Gastrocnemius medialis (tissue), 4 donors: ENCODE measurements around the gene VAT1L. TPM values are rescaled to one million over a fixed set of nuclear protein-coding genes. Genes with fewer than 3 reads are reported as not detected.

Experiments used
- ATAC-seq, 2 donors: fragments of 150-250 bp; one replicate each; pipeline ENCODE4 v1.9.1; 2016
- DNase-seq, 2 donors: peaks; one replicate each; pipeline ENCODE4 v3.0.0-alpha.2; 2019
- H3K27ac ChIP-seq, 4 donors: fragments of 200-600 bp; sonication (generic); 1 replicate in 1 of 4; 2 replicates in 3 of 4; pipeline ENCODE4 v1.5.1; 2016 to 2018; ENCODE audit warnings: mild to moderate bottlenecking in 2 of 4, moderate library complexity in 1 of 4
- H3K27me3 ChIP-seq, 3 donors: fragments of 200-600 bp; sonication (generic) in 2 of 3; 1 replicate in 1 of 3; 2 replicates in 2 of 3; pipeline versions ENCODE4 v1.5.1 to v1.6.0; 2016 to 2019; ENCODE audit warnings: mild to moderate bottlenecking in 1 of 3, moderate library complexity in 1 of 3
- H3K36me3 ChIP-seq, 2 donors: fragments of 200-600 bp; sonication (generic) in 1 of 2; one replicate each; pipeline ENCODE4 v1.5.1; 2017 to 2018
- H3K4me1 ChIP-seq, 2 donors: fragments of 200-600 bp; sonication (generic) in 1 of 2; one replicate each; pipeline ENCODE4 v1.5.1; 2016 to 2017; ENCODE audit warnings: mild to moderate bottlenecking in 2 of 2
- H3K4me3 ChIP-seq, 4 donors: fragments of 200-600 bp; sonication (generic) in 3 of 4; 1 replicate in 1 of 4; 2 replicates in 3 of 4; pipeline ENCODE4 v1.5.1; 2016 to 2019; ENCODE audit warnings: mild to moderate bottlenecking in 2 of 4
- H3K9me3 ChIP-seq, 3 donors: fragments of 200-600 bp; sonication (generic) in 2 of 3; 1 replicate in 1 of 3; 2 replicates in 2 of 3; pipeline ENCODE4 v1.5.1; 2016 to 2019
- POLR2A ChIP-seq, 2 donors: fragments of 450-650 bp; IDR thresholded peaks; one replicate each; pipeline ENCODE4 v1.6.1; 2017; ENCODE audit warnings: antibody characterized with exemption in 2 of 2, mild to moderate bottlenecking in 2 of 2, moderate library complexity in 2 of 2
- in situ Hi-C, 4 donors: fragments of 200-750 bp; cut with MboI; loops; one replicate each; pipeline versions ENCODE4 v1.15.0 to v1.8.0; 2017; ENCODE audit warnings: low sequenced_read_pairs in 4 of 4
- intact Hi-C: fragments of 100-400 bp; cut with DNase I; formaldehyde crosslinking; loops from one replicate; pipeline ENCODE4 v1.15.1; 2023; ENCODE audit warnings: low total_unique reads
- total RNA-seq, 4 donors: library from RNA; depleted of rRNA; stranded (reverse); fragments of >200 nt; gene quantifications; one replicate each; pipeline versions ENCODE4 v1.1.0 to v1.2.3, GENCODE V29; 2016
- TF ChIP-seq, protein P1 (sequence below), 5 experiments: fragments of 450-650 bp in 3 of 5; fragments of 200-600 bp in 2 of 5; sonication (generic) in 2 of 5; IDR thresholded peaks in 4 of 5; conservative IDR thresholded peaks in 1 of 5; 1 replicate in 4 of 5; 2 replicates in 1 of 5; pipeline ENCODE4 v1.5.1; 2016 to 2019; ENCODE audit warnings: antibody characterized with exemption in 5 of 5, mild to moderate bottlenecking in 3 of 5, moderate library complexity in 3 of 5

The VAT1L gene
- total RNA-seq, 4 donors from 2014 or later = 0.04 TPM; not detected in 3

- intact Hi-C loops (no loop called here), in situ Hi-C loops (no loop called here)
- H3K4me1 ChIP-seq = no peaks in the 10 kb centered on the region
- H3K36me3 ChIP-seq = no peaks in the 10 kb centered on the region
- no peak within 1 kb of the TSS for H3K27ac ChIP-seq
- ATAC-seq (no peak), DNase-seq (no peak)
- H3K4me3 ChIP-seq = no peak within 1 kb of the TSS
- TF ChIP-seq POLR2A (IDR thresholded peaks at IDR 0.05) = no peak
- TF ChIP-seq, protein P1, sequence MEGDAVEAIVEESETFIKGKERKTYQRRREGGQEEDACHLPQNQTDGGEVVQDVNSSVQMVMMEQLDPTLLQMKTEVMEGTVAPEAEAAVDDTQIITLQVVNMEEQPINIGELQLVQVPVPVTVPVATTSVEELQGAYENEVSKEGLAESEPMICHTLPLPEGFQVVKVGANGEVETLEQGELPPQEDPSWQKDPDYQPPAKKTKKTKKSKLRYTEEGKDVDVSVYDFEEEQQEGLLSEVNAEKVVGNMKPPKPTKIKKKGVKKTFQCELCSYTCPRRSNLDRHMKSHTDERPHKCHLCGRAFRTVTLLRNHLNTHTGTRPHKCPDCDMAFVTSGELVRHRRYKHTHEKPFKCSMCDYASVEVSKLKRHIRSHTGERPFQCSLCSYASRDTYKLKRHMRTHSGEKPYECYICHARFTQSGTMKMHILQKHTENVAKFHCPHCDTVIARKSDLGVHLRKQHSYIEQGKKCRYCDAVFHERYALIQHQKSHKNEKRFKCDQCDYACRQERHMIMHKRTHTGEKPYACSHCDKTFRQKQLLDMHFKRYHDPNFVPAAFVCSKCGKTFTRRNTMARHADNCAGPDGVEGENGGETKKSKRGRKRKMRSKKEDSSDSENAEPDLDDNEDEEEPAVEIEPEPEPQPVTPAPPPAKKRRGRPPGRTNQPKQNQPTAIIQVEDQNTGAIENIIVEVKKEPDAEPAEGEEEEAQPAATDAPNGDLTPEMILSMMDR (IDR thresholded peaks at IDR 0.05 in 4 of 5, conservative IDR thresholded peaks at IDR 0.05 in 1 of 5) = no peak
- no peaks in the 10 kb centered on the region for H3K9me3 ChIP-seq
- no peaks in the 10 kb centered on the region for H3K27me3 ChIP-seq
Measured at GRCh38 chr16:78022347-78023060, 234.1 kb downstream of the VAT1L start, which contains the start of gene CLEC3A. Gene CLEC3A, plus strand, starts transcription at chr16:78022548. Its CDS starts 79 bp downstream, at chr16:78022627.

GRCh38 chr16:78024159-78024558 lies 235.8 kb downstream of the VAT1L start:
- no peak overlapping the region for H3K27ac ChIP-seq
- in situ Hi-C loops = no loop called here
- no peaks in the 10 kb centered on the region for H3K36me3 ChIP-seq
- intact Hi-C loops = no loop called here
- no peaks in the 10 kb centered on the region for H3K9me3 ChIP-seq
- TF ChIP-seq, protein P1 (IDR thresholded peaks at IDR 0.05 in 4 of 5, conservative IDR thresholded peaks at IDR 0.05 in 1 of 5) = no peak
- no peaks in the 10 kb centered on the region for H3K4me1 ChIP-seq
- ATAC-seq (no peak), DNase-seq (no peak)
- no peak overlapping the region for H3K4me3 ChIP-seq
- H3K27me3 ChIP-seq = no peaks in the 10 kb centered on the region

GRCh38 chr16:78025631-78026030 lies 237.3 kb downstream of the VAT1L start:
- no peak overlapping the region for H3K27ac ChIP-seq
- DNase-seq = no peak
- H3K4me3 ChIP-seq = no peak overlapping the region
- no peaks in the 10 kb centered on the region for H3K4me1 ChIP-seq
- intact Hi-C loops (no loop called here), in situ Hi-C loops (no loop called here)
- no peaks in the 10 kb centered on the region for H3K9me3 ChIP-seq
- no peak for ATAC-seq
- H3K27me3 ChIP-seq = no peaks in the 10 kb centered on the region
- H3K36me3 ChIP-seq = no peaks in the 10 kb centered on the region
- TF ChIP-seq POLR2A (IDR thresholded peaks at IDR 0.05) = no peak
- TF ChIP-seq, protein P1 (IDR thresholded peaks at IDR 0.05 in 4 of 5, conservative IDR thresholded peaks at IDR 0.05 in 1 of 5) = no peak

GRCh38 chr16:78028018-78028417 lies 239.7 kb downstream of the VAT1L start:
- in situ Hi-C loops (no loop called here), intact Hi-C loops (no loop called here)

More at GRCh38 chr16:78028018-78028417, 239.7 kb downstream of the VAT1L start:
- DNase-seq (no peak), ATAC-seq (no peak)
- Histone ChIP-seq H3K36me3 (no peaks in the 10 kb centered on the region), H3K4me1 (no peaks in the 10 kb centered on the region), H3K9me3 (no peaks in the 10 kb centered on the region), H3K27me3 (no peaks in the 10 kb centered on the region), H3K27ac (no peak overlapping the region), H3K4me3 (no peak overlapping the region)
- TF ChIP-seq, protein P1 (IDR thresholded peaks at IDR 0.05 in 4 of 5, conservative IDR thresholded peaks at IDR 0.05 in 1 of 5) = no peak
- no peak for TF ChIP-seq POLR2A (IDR thresholded peaks at IDR 0.05)

Other genes with a start within 250 kb of the VAT1L start
- gene NUDT7, start 66.0 kb upstream of the VAT1L start, total RNA-seq = 10 to 100 TPM in 1 of 4 donors, 1 to 10 TPM in 3; 2.3 to 11.0 (median 3.4) TPM
- gene CLEC3A, start 234.0 kb downstream of the VAT1L start, total RNA-seq = not detected